ENCODE results near the gene ADGRD2. TPM values are rescaled to one million over a fixed set of nuclear protein-coding genes. Genes with fewer than 3 reads are reported as not detected.

ADGRD2 gene
- polyA plus RNA-seq, 1 donor (not counting 4 experiments of a cell fraction or from before 2014, with no cell fraction given) = not detected

GRCh38 chr9:124479947-124480620 is 29.8 kb downstream of the ADGRD2 start:
- Histone ChIP-seq H2AFZ (ENCODE audit: control insufficient read depth, low read length) (no peak overlapping the region), H3K9ac (ENCODE audit: control insufficient read depth, extremely low read depth, insufficient read depth, low read length) (no peak overlapping the region), H3K79me2 (ENCODE audit: control insufficient read depth, insufficient read depth, low read length) (no peaks in the 10 kb centered on the region), H3K4me1 (ENCODE audit: control insufficient read depth, extremely low read depth, insufficient read depth, low read length) (no peaks in the 10 kb centered on the region), H4K20me1 (ENCODE audit: control insufficient read depth, extremely low read depth, insufficient read depth, low read length) (peaks cover 2% of the 10 kb centered on the region), H3K27me3 (ENCODE audit: control insufficient read depth, extremely low read depth, insufficient read depth, low read length) (peaks cover 40% of the 10 kb centered on the region), H3K9me3 (ENCODE audit: control insufficient read depth, low read depth, low read length) (no peaks in the 10 kb centered on the region), H3K4me3 (ENCODE audit: control insufficient read depth in 2 of 3, extremely low read depth in 1 of 3, insufficient read depth in 2 of 3, low read depth in 1 of 3, low read length in 3 of 3) (no peak overlapping the region), H3K36me3 (ENCODE audit: control insufficient read depth in 2 of 2, extremely low read depth in 1 of 2, insufficient read depth in 2 of 2, low read length in 2 of 2) (no peaks in the 10 kb centered on the region), H3K4me2 (ENCODE audit: control insufficient read depth, extremely low read depth, insufficient read depth, low read depth, low read length) (no peak overlapping the region), H3K27ac (ENCODE audit: control insufficient read depth, insufficient read depth, low read length) (no peak overlapping the region), H3K9me1 (ENCODE audit: control insufficient read depth, extremely low read depth, insufficient read depth, low read length) (no peaks in the 10 kb centered on the region)
- dilution Hi-C loops (cut with MboI; ENCODE audit: extremely low pct_ligation_motif_present, low sequenced_read_pairs) = no loop called here
- TF ChIP-seq EZH2 (IDR thresholded peaks at IDR 0.05; ENCODE audit: low read length) (no peak), CTCF (optimal IDR thresholded peaks at IDR 0.05 in 1 of 3, IDR thresholded peaks at IDR 0.05 in 1 of 3, conservative IDR thresholded peaks at IDR 0.05 in 1 of 3; ENCODE audit: extremely low read depth in 1 of 3, insufficient read depth in 2 of 3, low read length in 3 of 3) (no peak)
- FAIRE-seq (no peak), DNase-seq (ENCODE audit: low read depth, low spot score) (no peak)

DNA sequence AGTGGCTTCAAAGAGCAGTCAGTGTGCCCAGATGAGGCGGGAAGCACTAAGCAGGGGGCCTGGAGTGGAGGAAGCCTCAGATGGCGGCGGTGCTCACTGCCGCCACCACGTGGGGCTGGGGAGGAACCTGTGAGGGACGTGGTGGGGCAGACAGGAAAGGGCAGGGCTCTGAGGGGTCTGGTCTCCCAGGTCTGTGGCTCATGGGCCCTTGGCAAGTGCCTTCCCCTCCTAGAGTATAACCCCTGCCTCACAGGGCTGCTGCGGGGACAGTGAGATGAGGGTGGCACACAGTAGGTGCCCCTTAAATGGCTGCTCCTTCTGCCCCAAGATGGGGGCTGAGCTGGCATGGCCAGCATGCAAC is 30.4 kb downstream of the ADGRD2 start:
- dilution Hi-C loops (cut with MboI; ENCODE audit: extremely low pct_ligation_motif_present, low sequenced_read_pairs) = no loop called here
- no peak overlapping the region for H3K27ac ChIP-seq (ENCODE audit: control insufficient read depth, insufficient read depth, low read length)
- H3K4me1 ChIP-seq (ENCODE audit: control insufficient read depth, extremely low read depth, insufficient read depth, low read length) = no peaks in the 10 kb centered on the region
- H3K79me2 ChIP-seq (ENCODE audit: control insufficient read depth, insufficient read depth, low read length) = no peaks in the 10 kb centered on the region
- no peak overlapping the region for H3K9ac ChIP-seq (ENCODE audit: control insufficient read depth, extremely low read depth, insufficient read depth, low read length)
- H4K20me1 ChIP-seq (ENCODE audit: control insufficient read depth, extremely low read depth, insufficient read depth, low read length) = peaks cover 2% of the 10 kb centered on the region
- TF ChIP-seq EZH2 (IDR thresholded peaks at IDR 0.05; ENCODE audit: low read length) = no peak
- TF ChIP-seq CTCF (optimal IDR thresholded peaks at IDR 0.05 in 1 of 3, IDR thresholded peaks at IDR 0.05 in 1 of 3, conservative IDR thresholded peaks at IDR 0.05 in 1 of 3; ENCODE audit: extremely low read depth in 1 of 3, insufficient read depth in 2 of 3, low read length in 3 of 3) = peak; percentile 46 to 82 (median 71)
- no peaks in the 10 kb centered on the region for H3K9me1 ChIP-seq (ENCODE audit: control insufficient read depth, extremely low read depth, insufficient read depth, low read length)
- no peak overlapping the region for H2AFZ ChIP-seq (ENCODE audit: control insufficient read depth, low read length)
- no peak overlapping the region for H3K4me2 ChIP-seq (ENCODE audit: control insufficient read depth, extremely low read depth, insufficient read depth, low read depth, low read length)
- H3K27me3 ChIP-seq (ENCODE audit: control insufficient read depth, extremely low read depth, insufficient read depth, low read length) = peaks cover 45% of the 10 kb centered on the region
- no peak overlapping the region for H3K4me3 ChIP-seq (ENCODE audit: control insufficient read depth in 2 of 3, extremely low read depth in 1 of 3, insufficient read depth in 2 of 3, low read depth in 1 of 3, low read length in 3 of 3)
- no peaks in the 10 kb centered on the region for H3K9me3 ChIP-seq (ENCODE audit: control insufficient read depth, low read depth, low read length)
- FAIRE-seq (no peak), DNase-seq (ENCODE audit: low read depth, low spot score) (no peak)
- no peaks in the 10 kb centered on the region for H3K36me3 ChIP-seq (ENCODE audit: control insufficient read depth in 2 of 2, extremely low read depth in 1 of 2, insufficient read depth in 2 of 2, low read length in 2 of 2)

Measured in keratinocyte (primary cell).